ENCODE measurements around the gene ERP29. TPM values are rescaled to one million over a fixed set of nuclear protein-coding genes. Genes with fewer than 3 reads are reported as not detected.

ERP29 gene
- total and polyA plus RNA-seq, 2 of the 13 experiments (the other 11 are each of a cell fraction or from before 2014, with no cell fraction given), result 111 to 147 TPM

- H3K9me3 ChIP-seq (ENCODE audit: low read length), result no peaks in the 10 kb centered on the region
- H3K79me2 ChIP-seq (ENCODE audit: insufficient read depth, low read length), result peaks cover 79% of the 10 kb centered on the region
- peaks cover 11 to 53% of the 10 kb centered on the region in 2 experiments for H3K36me3 ChIP-seq (replicated peaks in 1 of 2; ENCODE audit: control insufficient read depth in 1 of 2, insufficient read depth in 2 of 2, low read length in 2 of 2)
- H3K27ac ChIP-seq (ENCODE audit: extremely low read length, insufficient read depth, low read length), result no peak overlapping the region
- POLR2A ChIA-PET, result no interaction called here
- no peak overlapping the region for H3K4me3 ChIP-seq (replicated peaks in 1 of 3; ENCODE audit: insufficient read depth in 1 of 3, low read depth in 2 of 3, low read length in 3 of 3)
- ATAC-seq (no peak), DNase-seq (ENCODE audit: low spot score) (no peak), FAIRE-seq (no peak)
- no peak overlapping the region for H3K4me2 ChIP-seq (ENCODE audit: low read depth, low read length)
- H3K27me3 ChIP-seq (ENCODE audit: control insufficient read depth in 1 of 2, insufficient read depth in 2 of 2, low read length in 2 of 2), result no peaks in the 10 kb centered on the region; a peak in 1 of 5 replicates
- no peak for TF ChIP-seq ZNF773 (CRISPR knock-in tag; IDR thresholded peaks at IDR 0.05; ENCODE audit: borderline replicate concordance)
- BruUV-seq (replicated peaks), result no TSS peak
- CTCF ChIA-PET (ENCODE audit: low intra/inter-chr PET ratio, low total read pairs), result no interaction called here
- WGBS (ENCODE audit: low lambda C conversion rate), result 100% methylated on average over 1 of the region's 1 CpG
- in situ Hi-C loops (cut with HindIII; ENCODE audit: extremely low pct_ligation_motif_present, low pct_unique_long_range_greater_than_20kb), result loop anchor here (10.0 kb wide), 1 partner anchor 72 kb away; no protein-coding TSS in a partner anchor
- no peak overlapping the region for H3K9ac ChIP-seq (ENCODE audit: insufficient read depth, low read depth, low read length)
- no peak overlapping the region for H2AFZ ChIP-seq (ENCODE audit: low read length)
- intact Hi-C loops (cut with micrococcal nuclease; ENCODE audit: unreplicated experiment), result loop anchor here (10.0 kb wide), 1 partner anchor 172 kb away; the partner anchor contains the start of gene MAPKAPK5
- peaks cover 22% of the 10 kb centered on the region for H4K20me1 ChIP-seq (ENCODE audit: insufficient read depth, low read length)
- H3K4me1 ChIP-seq (ENCODE audit: insufficient read depth, low read length), result peaks cover 52% of the 10 kb centered on the region
These were observed 3.8 kb downstream of the ERP29 start for GRCh38 chr12:112017041-112017440.

GRCh38 chr12:112018571-112019237 lies 5.5 kb downstream of the ERP29 start:
- no peak for FAIRE-seq
- intact Hi-C loops (cut with micrococcal nuclease; ENCODE audit: unreplicated experiment) (loop anchor here (10.0 kb wide), 1 partner anchor 174 kb away; the partner anchor contains the start of gene MAPKAPK5), in situ Hi-C loops (cut with HindIII; ENCODE audit: extremely low pct_ligation_motif_present, low pct_unique_long_range_greater_than_20kb) (loop anchor here (10.0 kb wide), 1 partner anchor 74 kb away; no protein-coding TSS in a partner anchor)
- Histone ChIP-seq H3K4me1 (ENCODE audit: insufficient read depth, low read length) (peaks cover 44% of the 10 kb centered on the region), H3K9ac (ENCODE audit: insufficient read depth, low read depth, low read length) (no peak overlapping the region), H3K27ac (ENCODE audit: extremely low read length, insufficient read depth, low read length) (no peak overlapping the region), H3K9me3 (ENCODE audit: low read length) (no peaks in the 10 kb centered on the region), H3K36me3 (replicated peaks in 1 of 2; ENCODE audit: control insufficient read depth in 1 of 2, insufficient read depth in 2 of 2, low read length in 2 of 2) (peaks cover 17 to 69% of the 10 kb centered on the region in 2 experiments), H2AFZ (ENCODE audit: low read length) (no peak overlapping the region), H3K4me2 (ENCODE audit: low read depth, low read length) (no peak overlapping the region), H3K4me3 (replicated peaks in 1 of 3; ENCODE audit: insufficient read depth in 1 of 3, low read depth in 2 of 3, low read length in 3 of 3) (no peak overlapping the region), H3K27me3 (ENCODE audit: control insufficient read depth in 1 of 2, insufficient read depth in 2 of 2, low read length in 2 of 2) (no peaks in the 10 kb centered on the region; a peak in 1 of 5 replicates), H4K20me1 (ENCODE audit: insufficient read depth, low read length) (peaks cover 26% of the 10 kb centered on the region), H3K79me2 (ENCODE audit: insufficient read depth, low read length) (peaks cover 69% of the 10 kb centered on the region)
- no peak for ATAC-seq
- POLR2A ChIA-PET, result no interaction called here
- no peak for DNase-seq (ENCODE audit: low spot score)
- CTCF ChIA-PET (ENCODE audit: low intra/inter-chr PET ratio, low total read pairs), result no interaction called here
- BruUV-seq (replicated peaks), result no TSS peak
- WGBS (ENCODE audit: low lambda C conversion rate), result 92% methylated on average over 2 of the region's 2 CpGs
- TF ChIP-seq YEATS4 (CRISPR knock-in tag; IDR thresholded peaks at IDR 0.05; ENCODE audit: borderline replicate concordance) (no peak), RBFOX2 (IDR thresholded peaks at IDR 0.05; ENCODE audit: low read depth, low read length) (0 out of 2 replicates have a peak, but pooled peaks have one; percentile 36)
